Endometrial microvascular endothelial cells (primary cell): ENCODE data around the gene PSMD11. TPM values are rescaled to one million over a fixed set of nuclear protein-coding genes. Genes with fewer than 3 reads are reported as not detected.
"Not testable (repeated sequence)": the region's sequence is repeated elsewhere in the genome, so short reads cannot be mapped to it uniquely, and the experiment has no call there.

Source experiments
- in situ Hi-C: cut with HindIII; loops from 2 replicates; pipeline ENCODE4 v1.10.0; 2017; ENCODE audit warnings: low sequenced_read_pairs, low pct_unique_long_range_greater_than_20kb; ENCODE audit errors: inconsistent ontology term
- total RNA-seq: library from RNA; depleted of rRNA; stranded (reverse); fragments of >200 nt; gene quantifications from one replicate; pipeline ENCODE4 v1.2.3, GENCODE V29; 2015; ENCODE audit errors: inconsistent ontology term

The PSMD11 gene
- total RNA-seq, 1 donor from 2014 or later: 119 TPM

GRCh38 chr17:32523017-32523680 is 78.8 kb downstream of the PSMD11 start:
- in situ Hi-C loops: no loop called here

- in situ Hi-C loops: no loop called here
These were observed 79.7 kb downstream of the PSMD11 start for GRCh38 chr17:32523827-32524552.

GRCh38 chr17:32524553-32524880 is 80.2 kb downstream of the PSMD11 start:
- in situ Hi-C loops: not testable (repeated sequence)

GRCh38 chr17:32525122-32525521 is 80.8 kb downstream of the PSMD11 start:
- in situ Hi-C loops: no loop called here

DNA sequence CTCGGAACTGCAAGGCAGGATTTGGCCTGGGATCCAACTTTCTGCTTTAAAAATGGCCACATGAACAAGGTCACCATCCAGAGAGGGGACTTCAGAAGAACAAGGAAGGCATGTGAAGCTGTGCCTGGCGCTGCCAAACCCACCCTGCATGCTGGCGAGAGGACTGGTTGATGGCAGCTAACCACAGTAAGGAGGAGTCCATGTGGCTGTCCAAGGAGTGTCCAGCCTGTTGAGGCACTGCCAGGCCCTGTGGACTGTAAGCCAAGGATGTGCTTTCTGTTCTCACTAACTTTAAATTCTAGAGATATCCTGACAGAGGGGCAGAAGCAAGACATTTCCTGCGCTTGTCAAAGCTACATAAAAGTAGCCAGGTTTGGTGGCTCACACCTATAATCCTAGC is 82.8 kb downstream of the PSMD11 start:
- in situ Hi-C loops: no loop called here

GRCh38 chr17:32528825-32529224 is 84.5 kb downstream of the PSMD11 start:
- in situ Hi-C loops: no loop called here

DNA sequence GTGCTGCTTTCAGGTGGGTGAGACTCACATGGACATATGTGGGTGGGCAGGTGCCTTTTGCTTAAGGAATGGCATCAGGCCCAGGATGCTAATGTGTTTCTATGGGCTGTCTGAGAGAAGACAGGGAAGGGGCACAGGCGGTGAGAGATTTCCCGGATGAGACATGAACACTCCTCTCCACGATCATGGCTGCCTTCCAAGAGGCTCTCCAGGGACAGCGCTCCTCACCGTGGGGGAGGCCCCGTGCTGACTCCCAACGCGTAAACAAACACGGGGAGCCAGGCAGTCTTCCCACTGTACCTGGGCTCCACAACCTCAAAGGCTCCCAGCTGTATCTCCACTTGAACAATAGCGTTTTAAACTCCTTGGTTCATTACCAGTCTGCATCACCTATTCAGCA is 85.3 kb downstream of the PSMD11 start:
- in situ Hi-C loops: loop anchor here (10.0 kb wide), 1 partner anchor 95 kb away; no protein-coding TSS in a partner anchor

Other genes with a start within 250 kb of the PSMD11 start
- not detected for gene RHBDL3, start 178.7 kb upstream of the PSMD11 start, total RNA-seq
- 34.5 TPM for gene C17orf75, start 102.3 kb upstream of the PSMD11 start, total RNA-seq
- gene ZNF207, start 94.4 kb upstream of the PSMD11 start, total RNA-seq: 152 TPM
- gene CDK5R1, start 42.5 kb downstream of the PSMD11 start, total RNA-seq: 1.5 TPM